Retina (tissue), 1 donor: ENCODE data around the gene PLEKHG4B.
A peak's percentile ranks its signal among the peaks of the same experiment; 100 is the strongest.
"Not testable (repeated sequence)": the region's sequence is repeated elsewhere in the genome, so short reads cannot be mapped to it uniquely, and the experiment has no call there.

Experiments
- DNase-seq: peaks from one replicate; pipeline ENCODE4 v3.0.0-alpha.2; 2016

Gene PLEKHG4B

GRCh38 chr5:204966-205670, 113.2 kb downstream of the PLEKHG4B start:
- DNase-seq: no peak

GRCh38 chr5:206406-206805, 114.4 kb downstream of the PLEKHG4B start:
- DNase-seq: no peak

GRCh38 chr5:206927-207536, 115.1 kb downstream of the PLEKHG4B start:
- DNase-seq: no peak

GRCh38 chr5:207599-207998, 115.6 kb downstream of the PLEKHG4B start:
- DNase-seq: no peak

- no peak for DNase-seq
Observed at GRCh38 chr5:208449-209114, 116.6 kb downstream of the PLEKHG4B start.

- DNase-seq: no peak
Observed at GRCh38 chr5:213803-214395, 121.9 kb downstream of the PLEKHG4B start.

- not testable (repeated sequence) for DNase-seq
Observed at GRCh38 chr5:215256-215655, 123.3 kb downstream of the PLEKHG4B start.

- not testable (repeated sequence) for DNase-seq
Observed at GRCh38 chr5:216076-216475, 124.1 kb downstream of the PLEKHG4B start.

- DNase-seq: peak; percentile 96
Observed at GRCh38 chr5:217494-218456, 125.8 kb downstream of the PLEKHG4B start, which contains the start of the genes CCDC127 and SDHA. Gene CCDC127 (minus strand): TSS chr5:218153. CDS start chr5:216849, 1,304 bp downstream. Gene SDHA (plus strand): TSS chr5:218320. CDS start chr5:218356, 36 bp downstream.

- peak; percentile 75 for DNase-seq
Observed at GRCh38 chr5:218457-219291, 126.7 kb downstream of the PLEKHG4B start.

GRCh38 chr5:219460-219863, 127.5 kb downstream of the PLEKHG4B start:
- DNase-seq: peak; percentile 28

- no peak for DNase-seq
Observed at GRCh38 chr5:219991-220390, 128.0 kb downstream of the PLEKHG4B start.

- DNase-seq: not testable (repeated sequence)
Observed at GRCh38 chr5:222951-223715, 131.2 kb downstream of the PLEKHG4B start.

- no peak for DNase-seq
Observed at GRCh38 chr5:223791-224190, 131.8 kb downstream of the PLEKHG4B start.

GRCh38 chr5:225334-225733, 133.4 kb downstream of the PLEKHG4B start:
- no peak for DNase-seq

- not testable (repeated sequence) for DNase-seq
Observed at GRCh38 chr5:227375-227774, 135.4 kb downstream of the PLEKHG4B start.

- DNase-seq: no peak
Observed at GRCh38 chr5:228886-229285, 136.9 kb downstream of the PLEKHG4B start.

GRCh38 chr5:230711-231110, 138.7 kb downstream of the PLEKHG4B start:
- no peak for DNase-seq

GRCh38 chr5:231661-232060, 139.7 kb downstream of the PLEKHG4B start:
- DNase-seq: no peak

- not testable (repeated sequence) for DNase-seq
Observed at GRCh38 chr5:233426-233825, 141.5 kb downstream of the PLEKHG4B start.
